Esophagus muscularis mucosa (tissue), 4 donors: Measurements from ENCODE around the gene MXRA7.

Experiments
- CTCF ChIP-seq, 3 experiments: fragments of 200-600 bp in 2 of 3; fragments of 450-650 bp in 1 of 3; sonication (generic) in 2 of 3; IDR thresholded peaks; one replicate each; pipeline ENCODE4 v1.5.1; 2017 to 2019; ENCODE audit warnings: antibody characterized with exemption in 3 of 3, mild to moderate bottlenecking in 2 of 3, moderate library complexity in 1 of 3
- EP300 ChIP-seq: sonication (generic); formaldehyde crosslinking; IDR thresholded peaks from one replicate; pipeline ENCODE4 v1.6.1; 2017; ENCODE audit warnings: antibody characterized with exemption
- POLR2A ChIP-seq: fragments of 450-650 bp; IDR thresholded peaks from one replicate; pipeline ENCODE4 v1.6.1; 2017; ENCODE audit warnings: antibody characterized with exemption, moderate library complexity, mild to moderate bottlenecking, low read depth
- POLR2AphosphoS5 ChIP-seq, 2 donors: sonication (generic); formaldehyde crosslinking; IDR thresholded peaks; one replicate each; pipeline ENCODE4 v1.6.1; 2017; ENCODE audit warnings: antibody characterized with exemption in 2 of 2

- TF ChIP-seq POLR2AphosphoS5 (IDR thresholded peaks at IDR 0.05) (peak; percentile 44 to 65), CTCF (IDR thresholded peaks at IDR 0.05) (no peak), POLR2A (no peak), EP300 (no peak)
These were observed 13.7 kb downstream of the MXRA7 start for GRCh38 chr17:76696763-76697701.
